ENCODE data around the gene SLC22A2.

DNA sequence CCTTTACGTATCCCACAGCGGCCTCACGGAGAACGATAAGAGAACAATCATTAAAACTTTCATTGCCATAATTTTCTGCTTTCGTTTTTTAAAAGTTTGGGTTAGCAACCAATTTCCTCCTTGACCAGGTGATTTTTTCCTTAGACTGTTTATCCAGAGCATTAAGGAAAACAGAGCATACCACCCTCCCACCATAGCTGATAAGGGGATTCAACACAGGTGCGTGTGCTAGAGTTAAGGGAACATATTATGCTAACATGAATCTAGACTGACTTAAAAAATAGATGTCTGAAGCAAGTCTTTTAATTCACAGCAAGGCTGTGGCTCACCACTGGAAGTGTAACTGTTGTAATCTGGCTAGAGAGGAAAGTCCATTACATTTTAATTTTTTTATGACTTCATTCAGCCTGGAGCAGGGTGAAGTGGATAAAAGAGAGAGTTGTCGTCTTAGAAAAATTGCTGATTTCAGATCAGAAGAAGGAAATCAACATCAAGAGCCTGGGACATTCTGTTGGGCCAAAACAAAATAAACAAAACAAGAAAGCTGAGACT, 5.5 kb upstream of the SLC22A2 start:
- TF ChIP-seq, protein P1, sequence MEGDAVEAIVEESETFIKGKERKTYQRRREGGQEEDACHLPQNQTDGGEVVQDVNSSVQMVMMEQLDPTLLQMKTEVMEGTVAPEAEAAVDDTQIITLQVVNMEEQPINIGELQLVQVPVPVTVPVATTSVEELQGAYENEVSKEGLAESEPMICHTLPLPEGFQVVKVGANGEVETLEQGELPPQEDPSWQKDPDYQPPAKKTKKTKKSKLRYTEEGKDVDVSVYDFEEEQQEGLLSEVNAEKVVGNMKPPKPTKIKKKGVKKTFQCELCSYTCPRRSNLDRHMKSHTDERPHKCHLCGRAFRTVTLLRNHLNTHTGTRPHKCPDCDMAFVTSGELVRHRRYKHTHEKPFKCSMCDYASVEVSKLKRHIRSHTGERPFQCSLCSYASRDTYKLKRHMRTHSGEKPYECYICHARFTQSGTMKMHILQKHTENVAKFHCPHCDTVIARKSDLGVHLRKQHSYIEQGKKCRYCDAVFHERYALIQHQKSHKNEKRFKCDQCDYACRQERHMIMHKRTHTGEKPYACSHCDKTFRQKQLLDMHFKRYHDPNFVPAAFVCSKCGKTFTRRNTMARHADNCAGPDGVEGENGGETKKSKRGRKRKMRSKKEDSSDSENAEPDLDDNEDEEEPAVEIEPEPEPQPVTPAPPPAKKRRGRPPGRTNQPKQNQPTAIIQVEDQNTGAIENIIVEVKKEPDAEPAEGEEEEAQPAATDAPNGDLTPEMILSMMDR (IDR thresholded peaks at IDR 0.05; ENCODE audit: low read depth, low read length, missing input control): no peak
- TF ChIP-seq SP1 (IDR thresholded peaks at IDR 0.05): no peak
- TF ChIP-seq, protein P2, sequence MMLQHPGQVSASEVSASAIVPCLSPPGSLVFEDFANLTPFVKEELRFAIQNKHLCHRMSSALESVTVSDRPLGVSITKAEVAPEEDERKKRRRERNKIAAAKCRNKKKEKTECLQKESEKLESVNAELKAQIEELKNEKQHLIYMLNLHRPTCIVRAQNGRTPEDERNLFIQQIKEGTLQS (IDR thresholded peaks at IDR 0.05): no peak
- TF ChIP-seq JUND (IDR thresholded peaks at IDR 0.05): no peak
- TF ChIP-seq, protein P3, sequence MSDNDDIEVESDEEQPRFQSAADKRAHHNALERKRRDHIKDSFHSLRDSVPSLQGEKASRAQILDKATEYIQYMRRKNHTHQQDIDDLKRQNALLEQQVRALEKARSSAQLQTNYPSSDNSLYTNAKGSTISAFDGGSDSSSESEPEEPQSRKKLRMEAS (IDR thresholded peaks at IDR 0.05): no peak
- no peak for TF ChIP-seq RAD21 (IDR thresholded peaks at IDR 0.05)
- TF ChIP-seq, protein P4, sequence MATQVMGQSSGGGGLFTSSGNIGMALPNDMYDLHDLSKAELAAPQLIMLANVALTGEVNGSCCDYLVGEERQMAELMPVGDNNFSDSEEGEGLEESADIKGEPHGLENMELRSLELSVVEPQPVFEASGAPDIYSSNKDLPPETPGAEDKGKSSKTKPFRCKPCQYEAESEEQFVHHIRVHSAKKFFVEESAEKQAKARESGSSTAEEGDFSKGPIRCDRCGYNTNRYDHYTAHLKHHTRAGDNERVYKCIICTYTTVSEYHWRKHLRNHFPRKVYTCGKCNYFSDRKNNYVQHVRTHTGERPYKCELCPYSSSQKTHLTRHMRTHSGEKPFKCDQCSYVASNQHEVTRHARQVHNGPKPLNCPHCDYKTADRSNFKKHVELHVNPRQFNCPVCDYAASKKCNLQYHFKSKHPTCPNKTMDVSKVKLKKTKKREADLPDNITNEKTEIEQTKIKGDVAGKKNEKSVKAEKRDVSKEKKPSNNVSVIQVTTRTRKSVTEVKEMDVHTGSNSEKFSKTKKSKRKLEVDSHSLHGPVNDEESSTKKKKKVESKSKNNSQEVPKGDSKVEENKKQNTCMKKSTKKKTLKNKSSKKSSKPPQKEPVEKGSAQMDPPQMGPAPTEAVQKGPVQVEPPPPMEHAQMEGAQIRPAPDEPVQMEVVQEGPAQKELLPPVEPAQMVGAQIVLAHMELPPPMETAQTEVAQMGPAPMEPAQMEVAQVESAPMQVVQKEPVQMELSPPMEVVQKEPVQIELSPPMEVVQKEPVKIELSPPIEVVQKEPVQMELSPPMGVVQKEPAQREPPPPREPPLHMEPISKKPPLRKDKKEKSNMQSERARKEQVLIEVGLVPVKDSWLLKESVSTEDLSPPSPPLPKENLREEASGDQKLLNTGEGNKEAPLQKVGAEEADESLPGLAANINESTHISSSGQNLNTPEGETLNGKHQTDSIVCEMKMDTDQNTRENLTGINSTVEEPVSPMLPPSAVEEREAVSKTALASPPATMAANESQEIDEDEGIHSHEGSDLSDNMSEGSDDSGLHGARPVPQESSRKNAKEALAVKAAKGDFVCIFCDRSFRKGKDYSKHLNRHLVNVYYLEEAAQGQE (IDR thresholded peaks at IDR 0.05): no peak
- no peak for TF ChIP-seq EGR1 (IDR thresholded peaks at IDR 0.05; ENCODE audit: low read depth in 2 of 2)
- TF ChIP-seq TAF1 (conservative IDR thresholded peaks at IDR 0.05): no peak
- TF ChIP-seq GABPA (IDR thresholded peaks at IDR 0.05 in 1 of 2, conservative IDR thresholded peaks at IDR 0.05 in 1 of 2): no peak

Measured in liver (tissue), 3 donors.